Smooth muscle cell of bladder (primary cell): Measurements from ENCODE around the gene KLHL13. TPM values are rescaled to one million over a fixed set of nuclear protein-coding genes. Genes with fewer than 3 reads are reported as not detected.

ENCODE experiments used
- total RNA-seq: library from RNA; depleted of rRNA; stranded (reverse); fragments of >200 nt; gene quantifications from 2 replicates; pipeline ENCODE4 v1.2.3, GENCODE V29; 2014

Gene KLHL13
- total RNA-seq: 39.1 and 55.6 TPM in 2 replicates

DNA sequence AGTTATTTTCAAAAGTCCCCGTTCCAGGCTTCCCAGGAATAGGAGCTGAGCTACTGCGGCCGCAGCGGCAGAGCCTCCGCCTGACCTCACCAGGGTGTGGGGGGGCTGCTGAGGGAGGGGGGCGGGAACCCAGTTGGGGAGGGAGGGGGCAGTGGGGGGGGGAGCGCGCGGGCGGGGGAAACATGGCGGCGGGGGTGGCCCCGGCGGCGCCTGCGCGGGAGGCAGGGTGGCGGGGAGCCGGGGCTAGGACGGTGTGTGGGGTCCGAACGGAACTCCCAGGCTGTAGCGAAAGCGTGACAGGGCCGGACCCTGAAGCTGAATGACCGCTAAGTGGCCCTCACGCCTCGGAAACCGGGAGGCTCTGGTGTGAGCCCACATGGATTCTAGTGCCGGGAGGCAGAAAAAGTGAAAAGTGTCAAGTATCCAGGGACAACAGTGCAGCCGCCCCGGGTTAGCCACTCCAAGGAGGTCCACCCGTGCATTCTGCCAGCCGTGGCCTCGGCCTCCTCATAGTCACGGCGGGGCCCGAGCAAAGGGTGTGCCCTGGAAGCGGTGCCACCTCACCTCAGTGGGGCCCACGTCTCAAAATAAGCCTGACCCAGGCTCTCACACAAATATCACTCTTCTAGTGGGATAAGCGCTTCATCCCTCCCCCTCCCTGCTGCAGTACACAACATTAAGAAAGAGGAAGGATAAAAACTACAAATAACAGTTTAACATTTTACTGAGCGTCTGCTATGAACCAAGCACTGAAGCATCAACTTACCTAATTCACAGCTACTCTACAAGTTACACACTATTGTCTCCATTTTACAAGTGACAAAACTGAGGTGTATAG is at the start of gene KLHL13:
TSS of gene KLHL13 (minus strand) at position 98 of the 838 bp plus-strand sequence. CDS start 88,337 bp downstream, outside the sequence.

Other genes with a start within 250 kb of the KLHL13 start
- 11.0 and 11.6 TPM in 2 replicates for gene WDR44, start 229.3 kb upstream of the KLHL13 start, total RNA-seq